ENCODE measurements around the gene LGMN. TPM values are rescaled to one million over a fixed set of nuclear protein-coding genes. Genes with fewer than 3 reads are reported as not detected.

LGMN gene
- total RNA-seq, 1 donor from 2014 or later, result 52.5 TPM

DNA sequence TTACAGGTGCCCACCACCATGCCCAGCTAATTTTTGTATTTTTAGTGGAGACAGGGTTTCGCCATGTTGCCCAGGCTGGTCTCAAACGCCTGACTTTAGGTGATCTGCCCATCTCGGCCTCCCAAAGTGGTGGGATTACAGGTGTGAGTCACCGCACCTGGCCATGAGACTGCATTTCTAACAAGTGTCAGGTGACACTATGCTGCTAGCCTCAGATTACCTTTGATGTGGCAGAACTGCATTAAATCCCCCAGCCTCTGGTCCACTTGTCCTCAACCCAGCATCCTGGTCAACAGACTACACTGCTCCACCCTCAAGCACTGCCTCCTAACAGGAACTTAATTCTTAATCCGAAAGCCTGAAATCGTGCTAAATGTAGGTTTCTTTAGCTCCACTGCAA is 13.1 kb downstream of the LGMN start:
- Mint-ChIP-seq H3K27ac (no peak overlapping the region), H3K27me3 (ENCODE audit: low read depth) (no peaks in the 10 kb centered on the region), H3K9me3 (peaks cover 15% of the 10 kb centered on the region), H3K36me3 (peaks cover 26% of the 10 kb centered on the region), H3K4me3 (no peak overlapping the region), H3K4me1 (peaks cover 5% of the 10 kb centered on the region)
- DNase-seq (ENCODE audit: low spot score in 2 of 2, unreplicated experiment in 2 of 2), result no peak
- TF ChIP-seq, protein P1, sequence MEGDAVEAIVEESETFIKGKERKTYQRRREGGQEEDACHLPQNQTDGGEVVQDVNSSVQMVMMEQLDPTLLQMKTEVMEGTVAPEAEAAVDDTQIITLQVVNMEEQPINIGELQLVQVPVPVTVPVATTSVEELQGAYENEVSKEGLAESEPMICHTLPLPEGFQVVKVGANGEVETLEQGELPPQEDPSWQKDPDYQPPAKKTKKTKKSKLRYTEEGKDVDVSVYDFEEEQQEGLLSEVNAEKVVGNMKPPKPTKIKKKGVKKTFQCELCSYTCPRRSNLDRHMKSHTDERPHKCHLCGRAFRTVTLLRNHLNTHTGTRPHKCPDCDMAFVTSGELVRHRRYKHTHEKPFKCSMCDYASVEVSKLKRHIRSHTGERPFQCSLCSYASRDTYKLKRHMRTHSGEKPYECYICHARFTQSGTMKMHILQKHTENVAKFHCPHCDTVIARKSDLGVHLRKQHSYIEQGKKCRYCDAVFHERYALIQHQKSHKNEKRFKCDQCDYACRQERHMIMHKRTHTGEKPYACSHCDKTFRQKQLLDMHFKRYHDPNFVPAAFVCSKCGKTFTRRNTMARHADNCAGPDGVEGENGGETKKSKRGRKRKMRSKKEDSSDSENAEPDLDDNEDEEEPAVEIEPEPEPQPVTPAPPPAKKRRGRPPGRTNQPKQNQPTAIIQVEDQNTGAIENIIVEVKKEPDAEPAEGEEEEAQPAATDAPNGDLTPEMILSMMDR (IDR thresholded peaks at IDR 0.05; ENCODE audit: unreplicated experiment), result no peak

GRCh38 chr14:92734618-92735017 is 13.8 kb downstream of the LGMN start:
- H3K27ac Mint-ChIP-seq, result no peak overlapping the region
- TF ChIP-seq, protein P1 (IDR thresholded peaks at IDR 0.05; ENCODE audit: unreplicated experiment), result no peak
- H3K27me3 Mint-ChIP-seq (ENCODE audit: low read depth), result no peaks in the 10 kb centered on the region
- peaks cover 15% of the 10 kb centered on the region for H3K9me3 Mint-ChIP-seq
- no peak for DNase-seq (ENCODE audit: low spot score in 2 of 2, unreplicated experiment in 2 of 2)
- H3K4me1 Mint-ChIP-seq, result peaks cover 5% of the 10 kb centered on the region
- no peak overlapping the region for H3K4me3 Mint-ChIP-seq
- peaks cover 27% of the 10 kb centered on the region for H3K36me3 Mint-ChIP-seq

- Mint-ChIP-seq H3K9me3 (peaks cover 15% of the 10 kb centered on the region), H3K4me3 (no peak overlapping the region), H3K27ac (no peak overlapping the region), H3K4me1 (peaks cover 5% of the 10 kb centered on the region), H3K27me3 (ENCODE audit: low read depth) (no peaks in the 10 kb centered on the region), H3K36me3 (peaks cover 21% of the 10 kb centered on the region)
- no peak for DNase-seq (ENCODE audit: low spot score in 2 of 2, unreplicated experiment in 2 of 2)
- TF ChIP-seq, protein P1 (IDR thresholded peaks at IDR 0.05; ENCODE audit: unreplicated experiment), result no peak
Measured at GRCh38 chr14:92733007-92733406, 15.4 kb downstream of the LGMN start.

GRCh38 chr14:92731622-92732115 is 16.8 kb downstream of the LGMN start:
- H3K27ac Mint-ChIP-seq, result no peak overlapping the region
- H3K4me1 Mint-ChIP-seq, result no peaks in the 10 kb centered on the region
- peaks cover 30% of the 10 kb centered on the region for H3K36me3 Mint-ChIP-seq
- no peak overlapping the region for H3K4me3 Mint-ChIP-seq
- no peaks in the 10 kb centered on the region for H3K27me3 Mint-ChIP-seq (ENCODE audit: low read depth)
- H3K9me3 Mint-ChIP-seq, result peaks cover 19% of the 10 kb centered on the region
- DNase-seq (ENCODE audit: low spot score in 2 of 2, unreplicated experiment in 2 of 2), result no peak
- TF ChIP-seq, protein P1 (IDR thresholded peaks at IDR 0.05; ENCODE audit: unreplicated experiment), result no peak

DNA sequence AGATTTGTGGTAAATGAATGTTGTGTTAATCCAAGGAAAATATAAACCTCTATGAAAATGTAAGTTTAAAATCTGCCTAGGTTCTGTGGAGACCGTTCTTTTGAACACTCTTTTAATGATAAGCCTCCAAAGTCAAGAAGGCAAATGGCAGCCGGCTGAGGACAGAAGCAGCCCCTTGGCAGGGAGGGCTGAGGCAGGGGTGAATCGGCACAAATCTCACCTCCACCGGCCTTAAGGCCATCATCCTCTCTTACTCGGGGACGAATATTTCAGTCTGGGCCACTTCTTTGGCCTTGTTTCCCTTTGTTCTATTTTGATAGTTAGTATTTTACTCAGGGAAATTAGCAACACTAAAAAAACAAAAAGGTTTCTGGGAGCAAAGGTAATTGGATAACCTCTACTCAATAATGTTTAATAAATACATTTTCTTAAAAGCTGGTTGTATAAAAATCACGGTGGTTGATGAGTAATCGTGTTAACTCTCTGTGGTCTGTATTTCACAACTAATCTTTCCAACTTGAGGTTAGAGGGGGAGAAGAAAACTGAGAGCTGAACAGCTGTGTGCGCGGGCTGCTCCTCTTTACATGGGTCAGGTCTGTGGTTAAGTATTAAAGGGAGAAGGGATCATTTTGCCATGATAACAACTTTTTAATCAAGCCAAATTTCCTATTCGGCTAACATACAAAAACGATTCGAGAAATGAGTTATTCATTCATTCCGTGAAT is 18.6 kb downstream of the LGMN start:
- TF ChIP-seq, protein P1 (IDR thresholded peaks at IDR 0.05; ENCODE audit: unreplicated experiment), result no peak
- Mint-ChIP-seq H3K36me3 (peaks cover 35% of the 10 kb centered on the region), H3K27me3 (ENCODE audit: low read depth) (no peaks in the 10 kb centered on the region), H3K4me3 (no peak overlapping the region), H3K4me1 (peaks cover under 1% of the 10 kb centered on the region), H3K9me3 (peaks cover 20% of the 10 kb centered on the region), H3K27ac (no peak overlapping the region)
- no peak for DNase-seq (ENCODE audit: low spot score in 2 of 2, unreplicated experiment in 2 of 2)

Measured in mesothelial cell of epicardium (in vitro differentiated cells).